Neural cell (in vitro differentiated cells): ENCODE results near the gene MYL12B. TPM values are rescaled to one million over a fixed set of nuclear protein-coding genes. Genes with fewer than 3 reads are reported as not detected.

Experiments
- H2AFZ ChIP-seq: fragments of 200-600, 300-800 bp; sonication (generic), shearing (Covaris generic); 2 replicates; pipeline ENCODE4 v1.6.0; 2014; ENCODE audit warnings: low read depth, mild to moderate bottlenecking, antibody characterized with exemption, low read length, moderate library complexity
- H3F3A ChIP-seq: fragments of 200-600 bp; shearing (Covaris generic); 2 replicates; pipeline ENCODE4 v1.6.1; 2016; ENCODE audit warnings: mild to moderate bottlenecking, moderate library complexity, mixed read lengths, antibody characterized with exemption, low read length; ENCODE audit not compliant: insufficient read depth, poor library complexity, severe bottlenecking
- H3K27ac ChIP-seq: fragments of 200-600, 300-800 bp; sonication (generic), shearing (Covaris generic); 2 replicates; pipeline ENCODE4 v1.5.1; 2014; ENCODE audit warnings: mild to moderate bottlenecking, low read length, moderate library complexity
- H3K27me3 ChIP-seq: fragments of 300-800, 200-600 bp; sonication (generic), shearing (Covaris generic); 2 replicates; pipeline ENCODE4 v1.6.0; 2014; ENCODE audit warnings: mild to moderate bottlenecking, low read depth, low read length, moderate library complexity; ENCODE audit not compliant: insufficient read depth
- H3K36me3 ChIP-seq: fragments of 300-800, 200-600 bp; sonication (generic), shearing (Covaris generic); 2 replicates; pipeline ENCODE4 v1.5.1; 2014; ENCODE audit warnings: mild to moderate bottlenecking, antibody characterized with exemption, low read length, moderate library complexity; ENCODE audit not compliant: insufficient read depth
- H3K4me2 ChIP-seq: fragments of 300-800, 200-600 bp; sonication (generic), shearing (Covaris generic); 2 replicates; pipeline ENCODE4 v1.6.0; 2014; ENCODE audit warnings: mild to moderate bottlenecking, low read length
- H3K4me3 ChIP-seq: fragments of 300-800, 200-600 bp; sonication (generic), shearing (Covaris generic); 2 replicates; pipeline ENCODE4 v1.5.1; 2014; ENCODE audit warnings: mild to moderate bottlenecking, low read length, moderate library complexity
- H3K79me2 ChIP-seq: fragments of 200-600 bp; shearing (Covaris generic); replicated peaks from 2 replicates; pipeline ENCODE4 v1.6.0; 2014; ENCODE audit warnings: mild to moderate bottlenecking, low read length, moderate library complexity; ENCODE audit not compliant: insufficient read depth
- H3K9ac ChIP-seq: fragments of 300-800, 200-600 bp; sonication (generic), shearing (Covaris generic); 2 replicates; pipeline ENCODE4 v1.6.1; 2016; ENCODE audit warnings: mild to moderate bottlenecking, low read length, mixed read lengths
- H3K9me2 ChIP-seq: fragments of 200-600 bp; shearing (Covaris generic); 2 replicates; pipeline ENCODE4 v1.6.1; 2016; ENCODE audit warnings: mild to moderate bottlenecking, low read length, mixed read lengths; ENCODE audit not compliant: insufficient read depth
- H3K9me3 ChIP-seq: fragments of 200-600, 300-800 bp; sonication (generic), shearing (Covaris generic); 2 replicates; pipeline ENCODE4 v1.6.1; 2016; ENCODE audit warnings: mild to moderate bottlenecking, mixed run types, low read length, moderate library complexity, mixed read lengths
- H4K20me1 ChIP-seq: fragments of 200-600 bp; shearing (Covaris generic); 2 replicates; pipeline ENCODE4 v1.6.1; 2016; ENCODE audit warnings: mild to moderate bottlenecking, mixed run types; ENCODE audit not compliant: insufficient read depth
- EP300 ChIP-seq: fragments of 450-650 bp; conservative IDR thresholded peaks from 2 replicates; pipeline ENCODE4 v1.6.1; 2014; ENCODE audit warnings: antibody characterized with exemption, mild to moderate bottlenecking, moderate library complexity; ENCODE audit not compliant: poor library complexity, severe bottlenecking
- EZH2 ChIP-seq: fragments of 200-600, 300-800 bp; shearing (Covaris generic), sonication (generic); IDR thresholded peaks from 2 replicates; pipeline ENCODE4 v1.6.1; 2014; ENCODE audit warnings: antibody characterized with exemption, low read length, borderline replicate concordance, mild to moderate bottlenecking; ENCODE audit not compliant: insufficient read depth, poor library complexity, severe bottlenecking
- MXI1 ChIP-seq: fragments of 450-650 bp; conservative IDR thresholded peaks from 2 replicates; pipeline ENCODE4 v1.6.1; 2014; ENCODE audit warnings: antibody characterized with exemption, mild to moderate bottlenecking; ENCODE audit not compliant: poor library complexity, severe bottlenecking
- POLR2AphosphoS5 ChIP-seq: IDR thresholded peaks from 2 replicates; pipeline ENCODE4 v1.6.1; 2012
- RAD21 ChIP-seq: fragments of 450-650 bp; conservative IDR thresholded peaks from 2 replicates; pipeline ENCODE4 v1.6.1; 2014; ENCODE audit warnings: antibody characterized with exemption, mild to moderate bottlenecking, moderate library complexity
- SMC3 ChIP-seq: fragments of 450-650 bp; conservative IDR thresholded peaks from 2 replicates; pipeline ENCODE4 v1.6.1; 2014; ENCODE audit warnings: antibody characterized with exemption, mild to moderate bottlenecking, moderate library complexity; ENCODE audit not compliant: poor library complexity
- TAF1 ChIP-seq: IDR thresholded peaks from 2 replicates; pipeline ENCODE4 v1.6.1; 2012; ENCODE audit warnings: low read depth
- polyA plus RNA-seq: library from polyadenylated mRNA; depleted of rRNA; stranded (reverse); fragments of >200 nt; gene quantifications from 2 replicates; pipeline ENCODE4 v1.2.3, GENCODE V29; 2014
- TF ChIP-seq, protein P1 (sequence below): fragments of 450-650 bp; IDR thresholded peaks from 2 replicates; pipeline ENCODE4 v1.5.1; 2014; ENCODE audit warnings: antibody characterized with exemption, mild to moderate bottlenecking, moderate library complexity; ENCODE audit not compliant: poor library complexity, severe bottlenecking
- TF ChIP-seq, protein P2 (sequence below): IDR thresholded peaks from 2 replicates; pipeline ENCODE4 v1.6.1; 2012; ENCODE audit warnings: borderline replicate concordance

MYL12B gene
- polyA plus RNA-seq, 1 donor from 2014 or later, result 384 TPM

DNA sequence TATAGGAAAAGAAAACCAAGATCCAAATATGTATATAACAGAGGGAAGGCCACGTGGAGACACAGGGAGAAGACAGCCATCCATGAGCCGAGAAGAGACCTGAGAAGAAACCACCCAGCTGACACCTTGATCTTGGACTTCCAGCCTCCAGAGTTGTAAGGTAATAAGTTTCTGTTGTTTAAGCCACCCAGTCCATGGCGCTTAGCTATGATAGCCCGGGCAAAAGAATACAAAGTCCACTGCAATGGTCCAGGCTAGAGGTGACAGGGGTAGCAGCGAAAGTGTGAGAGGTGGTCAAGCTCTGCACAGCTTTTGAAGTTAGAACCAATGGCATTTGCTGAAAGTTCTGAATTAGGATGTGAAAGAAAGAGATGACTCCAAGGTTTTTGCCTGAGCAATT, 44.9 kb upstream of the MYL12B start:
- Histone ChIP-seq H3K9me3 (no peaks in the 10 kb centered on the region), H2AFZ (no peak overlapping the region), H3F3A (no peaks in the 10 kb centered on the region), H4K20me1 (no peaks in the 10 kb centered on the region), H3K9ac (no peak overlapping the region), H3K9me2 (no peaks in the 10 kb centered on the region), H3K27ac (no peak overlapping the region), H3K4me3 (no peak overlapping the region), H3K27me3 (no peaks in the 10 kb centered on the region), H3K79me2 (no peaks in the 10 kb centered on the region), H3K36me3 (no peaks in the 10 kb centered on the region), H3K4me2 (no peak overlapping the region)
- TF ChIP-seq SMC3 (no peak), TAF1 (no peak), POLR2AphosphoS5 (no peak)

DNA sequence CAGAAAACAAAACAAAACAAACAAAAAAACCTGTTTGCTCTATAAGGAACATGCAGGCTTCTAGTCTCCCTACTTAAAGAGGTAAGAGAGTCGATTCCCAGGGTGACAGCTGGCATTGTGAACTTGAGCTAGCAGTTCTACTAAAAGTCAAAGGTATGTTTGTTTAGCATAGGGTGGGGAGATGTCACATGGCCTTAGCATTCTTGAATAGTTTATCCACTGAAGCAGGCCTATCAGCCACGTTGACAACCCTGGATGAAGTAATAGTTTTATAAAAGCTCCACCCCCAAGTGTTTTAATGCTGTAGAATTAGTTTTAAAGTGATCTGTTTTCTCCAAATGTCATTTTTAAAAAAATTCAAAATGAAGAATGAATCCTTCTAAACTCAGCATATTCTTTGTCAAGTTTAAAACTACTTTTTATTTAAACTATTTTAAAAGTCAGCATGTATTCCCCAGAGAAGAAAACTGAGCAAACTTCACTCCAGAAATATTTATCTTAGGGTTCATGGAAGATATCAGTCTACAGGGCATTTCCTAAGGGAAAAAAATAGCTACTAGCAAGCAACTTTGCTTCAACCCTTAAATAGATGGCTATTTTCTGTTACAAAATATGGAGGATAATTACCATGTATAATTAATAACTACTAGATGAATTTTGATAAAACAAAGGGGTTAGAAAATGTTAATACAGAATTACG, 43.8 kb upstream of the MYL12B start:
- TF ChIP-seq EP300 (no peak), MXI1 (no peak), POLR2AphosphoS5 (no peak), TAF1 (no peak)
- TF ChIP-seq, protein P1, sequence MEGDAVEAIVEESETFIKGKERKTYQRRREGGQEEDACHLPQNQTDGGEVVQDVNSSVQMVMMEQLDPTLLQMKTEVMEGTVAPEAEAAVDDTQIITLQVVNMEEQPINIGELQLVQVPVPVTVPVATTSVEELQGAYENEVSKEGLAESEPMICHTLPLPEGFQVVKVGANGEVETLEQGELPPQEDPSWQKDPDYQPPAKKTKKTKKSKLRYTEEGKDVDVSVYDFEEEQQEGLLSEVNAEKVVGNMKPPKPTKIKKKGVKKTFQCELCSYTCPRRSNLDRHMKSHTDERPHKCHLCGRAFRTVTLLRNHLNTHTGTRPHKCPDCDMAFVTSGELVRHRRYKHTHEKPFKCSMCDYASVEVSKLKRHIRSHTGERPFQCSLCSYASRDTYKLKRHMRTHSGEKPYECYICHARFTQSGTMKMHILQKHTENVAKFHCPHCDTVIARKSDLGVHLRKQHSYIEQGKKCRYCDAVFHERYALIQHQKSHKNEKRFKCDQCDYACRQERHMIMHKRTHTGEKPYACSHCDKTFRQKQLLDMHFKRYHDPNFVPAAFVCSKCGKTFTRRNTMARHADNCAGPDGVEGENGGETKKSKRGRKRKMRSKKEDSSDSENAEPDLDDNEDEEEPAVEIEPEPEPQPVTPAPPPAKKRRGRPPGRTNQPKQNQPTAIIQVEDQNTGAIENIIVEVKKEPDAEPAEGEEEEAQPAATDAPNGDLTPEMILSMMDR, result no peak
- Histone ChIP-seq H4K20me1 (no peaks in the 10 kb centered on the region), H3K9ac (no peak overlapping the region), H3K36me3 (no peaks in the 10 kb centered on the region), H3K4me2 (no peak overlapping the region), H3K4me3 (no peak overlapping the region), H3K9me2 (no peaks in the 10 kb centered on the region), H3K27me3 (no peaks in the 10 kb centered on the region), H3K27ac (no peak overlapping the region), H3F3A (no peaks in the 10 kb centered on the region), H3K79me2 (no peaks in the 10 kb centered on the region), H3K9me3 (no peaks in the 10 kb centered on the region), H2AFZ (no peak overlapping the region)

DNA sequence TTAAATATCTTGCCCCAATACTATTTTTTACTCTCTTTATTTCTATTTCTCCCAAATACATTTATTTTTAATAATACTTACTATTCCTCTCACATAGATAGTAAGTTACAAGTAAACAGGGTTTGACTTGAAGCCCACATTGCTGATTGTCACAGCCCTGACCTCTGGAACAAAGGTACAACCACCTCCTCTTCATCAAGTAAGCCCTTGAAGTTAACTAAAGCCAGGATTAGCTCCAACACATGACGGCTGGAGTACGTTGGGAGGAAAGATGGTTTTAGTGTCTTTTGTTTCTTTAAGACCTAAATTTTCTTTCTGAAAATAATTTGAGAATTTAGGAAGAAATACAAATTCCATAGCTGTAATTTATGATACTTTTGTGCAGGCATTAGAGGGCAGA, 43.1 kb upstream of the MYL12B start:
- no peaks in the 10 kb centered on the region for H3K79me2 ChIP-seq
- no peak overlapping the region for H3K4me3 ChIP-seq
- H3K9me2 ChIP-seq, result no peaks in the 10 kb centered on the region
- H3K9me3 ChIP-seq, result no peaks in the 10 kb centered on the region
- H3K4me2 ChIP-seq, result no peak overlapping the region
- no peak overlapping the region for H3K9ac ChIP-seq
- H2AFZ ChIP-seq, result no peak overlapping the region
- no peaks in the 10 kb centered on the region for H4K20me1 ChIP-seq
- no peaks in the 10 kb centered on the region for H3K27me3 ChIP-seq
- H3K27ac ChIP-seq, result no peak overlapping the region
- no peak for TF ChIP-seq MXI1
- no peak for TF ChIP-seq POLR2AphosphoS5
- TF ChIP-seq, protein P2, sequence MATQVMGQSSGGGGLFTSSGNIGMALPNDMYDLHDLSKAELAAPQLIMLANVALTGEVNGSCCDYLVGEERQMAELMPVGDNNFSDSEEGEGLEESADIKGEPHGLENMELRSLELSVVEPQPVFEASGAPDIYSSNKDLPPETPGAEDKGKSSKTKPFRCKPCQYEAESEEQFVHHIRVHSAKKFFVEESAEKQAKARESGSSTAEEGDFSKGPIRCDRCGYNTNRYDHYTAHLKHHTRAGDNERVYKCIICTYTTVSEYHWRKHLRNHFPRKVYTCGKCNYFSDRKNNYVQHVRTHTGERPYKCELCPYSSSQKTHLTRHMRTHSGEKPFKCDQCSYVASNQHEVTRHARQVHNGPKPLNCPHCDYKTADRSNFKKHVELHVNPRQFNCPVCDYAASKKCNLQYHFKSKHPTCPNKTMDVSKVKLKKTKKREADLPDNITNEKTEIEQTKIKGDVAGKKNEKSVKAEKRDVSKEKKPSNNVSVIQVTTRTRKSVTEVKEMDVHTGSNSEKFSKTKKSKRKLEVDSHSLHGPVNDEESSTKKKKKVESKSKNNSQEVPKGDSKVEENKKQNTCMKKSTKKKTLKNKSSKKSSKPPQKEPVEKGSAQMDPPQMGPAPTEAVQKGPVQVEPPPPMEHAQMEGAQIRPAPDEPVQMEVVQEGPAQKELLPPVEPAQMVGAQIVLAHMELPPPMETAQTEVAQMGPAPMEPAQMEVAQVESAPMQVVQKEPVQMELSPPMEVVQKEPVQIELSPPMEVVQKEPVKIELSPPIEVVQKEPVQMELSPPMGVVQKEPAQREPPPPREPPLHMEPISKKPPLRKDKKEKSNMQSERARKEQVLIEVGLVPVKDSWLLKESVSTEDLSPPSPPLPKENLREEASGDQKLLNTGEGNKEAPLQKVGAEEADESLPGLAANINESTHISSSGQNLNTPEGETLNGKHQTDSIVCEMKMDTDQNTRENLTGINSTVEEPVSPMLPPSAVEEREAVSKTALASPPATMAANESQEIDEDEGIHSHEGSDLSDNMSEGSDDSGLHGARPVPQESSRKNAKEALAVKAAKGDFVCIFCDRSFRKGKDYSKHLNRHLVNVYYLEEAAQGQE, result no peak
- no peak for TF ChIP-seq TAF1
- TF ChIP-seq, protein P1, result no peak
- no peak for TF ChIP-seq SMC3
- no peak for TF ChIP-seq EP300
- no peak for TF ChIP-seq RAD21
- no peak for TF ChIP-seq EZH2
- H3K36me3 ChIP-seq, result no peaks in the 10 kb centered on the region
- H3F3A ChIP-seq, result no peaks in the 10 kb centered on the region
